SU-DHL-6 (cell line): ENCODE data around the gene PRPF6.

ENCODE experiments used
- CTCF ChIP-seq: fragments of 200-600 bp; sonication (generic); IDR thresholded peaks from one replicate; pipeline ENCODE4 v1.5.1; 2017; ENCODE audit warnings: antibody characterized with exemption, mild to moderate bottlenecking, low read length, moderate library complexity; ENCODE audit not compliant: insufficient read depth, poor library complexity, severe bottlenecking
- EZH2phosphoT487 ChIP-seq: fragments of 200-600 bp; sonication (generic), shearing (Covaris generic); conservative IDR thresholded peaks from 2 replicates; pipeline ENCODE4 v1.6.1; 2018; ENCODE audit warnings: mild to moderate bottlenecking, antibody characterized with exemption, low read length, moderate library complexity, mixed read lengths

GRCh38 chr20:63940472-63941266, 40.3 kb upstream of the PRPF6 start:
- TF ChIP-seq CTCF, result no peak
- TF ChIP-seq EZH2phosphoT487, result no peak
